ENCODE results near the gene ZYG11A. TPM values are rescaled to one million over a fixed set of nuclear protein-coding genes. Genes with fewer than 3 reads are reported as not detected.
"Not testable (repeated sequence)": the region's sequence is repeated elsewhere in the genome, so short reads cannot be mapped to it uniquely, and the experiment has no call there.

ZYG11A gene
- polyA plus RNA-seq, 2 of the 4 experiments (the other 2 are of a cell fraction) = 2.6 to 4.8 TPM

DNA sequence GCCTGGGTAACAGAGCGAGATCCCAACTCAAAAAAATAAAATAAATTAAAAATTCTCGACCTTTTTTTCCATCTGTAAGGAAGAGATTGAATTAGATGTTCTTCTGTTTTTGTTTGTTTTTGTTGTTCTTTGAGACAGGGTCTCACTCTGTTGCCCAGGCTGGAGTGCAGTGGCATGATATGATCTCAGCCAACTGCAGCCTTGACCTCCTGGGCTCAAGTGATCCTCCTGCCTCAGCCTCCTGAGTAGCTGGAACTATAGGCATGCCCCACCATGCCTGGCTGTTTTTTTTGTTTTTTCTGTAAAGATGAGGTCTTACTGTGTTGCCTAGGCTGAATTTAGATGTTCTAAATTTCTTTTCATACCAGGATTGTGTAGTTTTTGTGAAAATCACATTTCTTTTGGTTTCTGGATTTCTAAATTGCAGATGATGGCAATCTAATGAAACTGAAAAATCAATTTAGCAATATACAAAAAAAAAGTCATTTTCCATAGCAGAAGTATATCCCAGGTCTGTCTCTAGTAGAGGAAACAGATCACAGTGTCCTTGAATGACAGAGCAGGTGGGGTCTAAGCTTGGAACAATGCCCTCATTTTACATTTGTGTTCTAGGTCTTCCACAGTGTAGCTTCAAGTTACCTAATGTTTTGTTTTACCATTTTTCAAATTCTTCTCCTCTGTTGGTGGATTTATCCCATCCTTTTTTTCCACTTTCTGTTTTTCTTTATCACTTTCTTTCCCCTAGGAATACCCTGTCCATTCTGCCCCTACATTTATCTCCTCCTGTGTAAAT, 20.3 kb downstream of the ZYG11A start:
- ATAC-seq = no peak
- no peak overlapping the region for H3K27ac ChIP-seq
- ChIA-PET CTCF (interaction anchor here (0.6 kb wide), 1 partner anchor 1096 kb away, joined by 3 read pairs; no protein-coding TSS in a partner anchor), POLR2A (no interaction called here)
- no peak overlapping the region for H3K4me3 ChIP-seq
- no peak for TF ChIP-seq ESRRA (IDR thresholded peaks at IDR 0.05; ENCODE audit: borderline replicate concordance, low read length)
- no peak for TF ChIP-seq RNF2 (IDR thresholded peaks at IDR 0.05; ENCODE audit: borderline replicate concordance, low read depth)
- no peak for TF ChIP-seq CEBPB (IDR thresholded peaks at IDR 0.05)
- no peak for TF ChIP-seq NR3C1 (IDR thresholded peaks at IDR 0.05)
- no peak for TF ChIP-seq TFCP2L1 (CRISPR knock-in tag; IDR thresholded peaks at IDR 0.05)
- no peak for TF ChIP-seq HOXB5 (CRISPR knock-in tag; IDR thresholded peaks at IDR 0.05)
- TF ChIP-seq EHMT2 (IDR thresholded peaks at IDR 0.05; ENCODE audit: low read depth) = no peak
- no peak for TF ChIP-seq TP53 (CRISPR knock-in tag; IDR thresholded peaks at IDR 0.05)
- no peak for TF ChIP-seq NPAS2 (CRISPR knock-in tag; IDR thresholded peaks at IDR 0.05; ENCODE audit: borderline replicate concordance)
- TF ChIP-seq, protein P1, sequence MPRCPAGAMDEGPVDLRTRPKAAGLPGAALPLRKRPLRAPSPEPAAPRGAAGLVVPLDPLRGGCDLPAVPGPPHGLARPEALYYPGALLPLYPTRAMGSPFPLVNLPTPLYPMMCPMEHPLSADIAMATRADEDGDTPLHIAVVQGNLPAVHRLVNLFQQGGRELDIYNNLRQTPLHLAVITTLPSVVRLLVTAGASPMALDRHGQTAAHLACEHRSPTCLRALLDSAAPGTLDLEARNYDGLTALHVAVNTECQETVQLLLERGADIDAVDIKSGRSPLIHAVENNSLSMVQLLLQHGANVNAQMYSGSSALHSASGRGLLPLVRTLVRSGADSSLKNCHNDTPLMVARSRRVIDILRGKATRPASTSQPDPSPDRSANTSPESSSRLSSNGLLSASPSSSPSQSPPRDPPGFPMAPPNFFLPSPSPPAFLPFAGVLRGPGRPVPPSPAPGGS (IDR thresholded peaks at IDR 0.05) = no peak
- TF ChIP-seq ZNF302 (CRISPR knock-in tag; IDR thresholded peaks at IDR 0.05) = no peak
- 43% methylated on average over 2 of the region's 2 CpGs for WGBS (ENCODE audit: missing lambda C conversion rate)
- FAIRE-seq = no peak
- no peak for DNase-seq (ENCODE audit: low read depth in 1 of 2, low spot score in 1 of 2)
- H3K4me1 ChIP-seq = no peaks in the 10 kb centered on the region
- no peaks in the 10 kb centered on the region for H3K9me3 ChIP-seq
- H3K4me2 ChIP-seq = no peak overlapping the region

DNA sequence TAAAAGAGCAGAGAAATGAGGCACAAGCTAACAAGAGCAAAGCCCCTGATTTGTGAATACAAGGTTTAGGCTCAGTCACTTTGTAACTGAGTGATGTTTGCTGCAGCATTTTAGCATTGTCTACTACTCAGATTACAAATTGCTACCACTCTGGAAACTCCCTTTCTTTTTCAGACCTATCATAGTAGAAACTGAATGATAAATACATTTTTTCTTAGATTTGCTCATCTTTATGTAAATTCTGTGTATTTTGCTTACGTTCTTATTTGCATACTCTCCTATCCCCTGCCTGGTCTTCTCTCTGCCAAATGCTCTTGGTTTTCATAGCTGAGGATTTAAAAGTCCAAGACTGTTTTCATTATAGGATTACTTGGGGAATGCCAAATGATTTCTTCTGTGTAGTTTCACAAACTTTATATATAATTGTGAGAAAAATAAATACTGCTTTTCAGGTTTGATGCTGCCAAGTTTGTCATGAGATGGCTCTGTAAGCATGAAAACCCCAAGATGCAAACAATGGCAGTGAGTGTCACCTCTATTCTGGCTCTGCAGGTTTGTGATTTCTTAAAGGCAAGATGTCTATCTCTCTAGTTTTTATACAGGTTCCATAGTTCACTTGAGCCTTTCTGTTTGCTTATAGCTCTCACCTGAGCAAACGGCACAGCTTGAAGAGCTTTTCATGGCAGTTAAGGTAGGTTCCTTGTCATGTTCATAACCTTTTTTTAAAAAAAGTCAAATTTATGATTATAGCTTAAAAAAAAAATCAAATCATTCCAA, 24.7 kb downstream of the ZYG11A start:
- ATAC-seq (no peak), DNase-seq (ENCODE audit: low read depth in 1 of 2, low spot score in 1 of 2) (no peak), FAIRE-seq (no peak)
- H3K9me3 ChIP-seq = no peaks in the 10 kb centered on the region
- no peak overlapping the region for H3K27ac ChIP-seq
- WGBS (ENCODE audit: missing lambda C conversion rate) = 90% methylated on average over 2 of the region's 2 CpGs
- no peaks in the 10 kb centered on the region for H3K4me1 ChIP-seq
- no peak overlapping the region for H3K4me2 ChIP-seq
- CTCF ChIA-PET = interaction anchor here (1.5 kb wide), 1 partner anchor 24 kb away, joined by 3 read pairs; the partner anchor contains the start of gene ZYG11A
- H3K4me3 ChIP-seq = no peak overlapping the region
- TF ChIP-seq, protein P2, sequence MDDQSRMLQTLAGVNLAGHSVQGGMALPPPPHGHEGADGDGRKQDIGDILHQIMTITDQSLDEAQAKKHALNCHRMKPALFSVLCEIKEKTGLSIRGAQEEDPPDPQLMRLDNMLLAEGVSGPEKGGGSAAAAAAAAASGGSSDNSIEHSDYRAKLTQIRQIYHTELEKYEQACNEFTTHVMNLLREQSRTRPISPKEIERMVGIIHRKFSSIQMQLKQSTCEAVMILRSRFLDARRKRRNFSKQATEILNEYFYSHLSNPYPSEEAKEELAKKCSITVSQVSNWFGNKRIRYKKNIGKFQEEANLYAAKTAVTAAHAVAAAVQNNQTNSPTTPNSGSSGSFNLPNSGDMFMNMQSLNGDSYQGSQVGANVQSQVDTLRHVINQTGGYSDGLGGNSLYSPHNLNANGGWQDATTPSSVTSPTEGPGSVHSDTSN (IDR thresholded peaks at IDR 0.05) = no peak
- TF ChIP-seq MAFK (IDR thresholded peaks at IDR 0.05; ENCODE audit: partially characterized antibody) (no peak), FOXS1 (CRISPR knock-in tag; IDR thresholded peaks at IDR 0.05) (no peak), NR3C1 (IDR thresholded peaks at IDR 0.05) (no peak), HOXA7 (CRISPR knock-in tag; IDR thresholded peaks at IDR 0.05) (no peak), RNF2 (IDR thresholded peaks at IDR 0.05; ENCODE audit: borderline replicate concordance, low read depth) (no peak), NFE2L2 (conservative IDR thresholded peaks at IDR 0.05; ENCODE audit: low read length) (no peak), TP53 (CRISPR knock-in tag; IDR thresholded peaks at IDR 0.05) (no peak), ZSCAN20 (CRISPR knock-in tag; IDR thresholded peaks at IDR 0.05) (no peak), EP300 (IDR thresholded peaks at IDR 0.05) (no peak), RARB (CRISPR knock-in tag; IDR thresholded peaks at IDR 0.05) (no peak), HDAC2 (IDR thresholded peaks at IDR 0.05) (no peak), SREBF2 (IDR thresholded peaks at IDR 0.05) (no peak), CHD2 (IDR thresholded peaks at IDR 0.05; ENCODE audit: low read length, partially characterized antibody) (no peak), JUN (IDR thresholded peaks at IDR 0.05) (no peak), PHF8 (IDR thresholded peaks at IDR 0.05; ENCODE audit: borderline replicate concordance, low read depth) (no peak), JUNB (IDR thresholded peaks at IDR 0.05) (no peak), FOSL2 (IDR thresholded peaks at IDR 0.05) (no peak), FOSL2 (CRISPR knock-in tag; IDR thresholded peaks at IDR 0.05) (no peak)
- TF ChIP-seq, protein P3, sequence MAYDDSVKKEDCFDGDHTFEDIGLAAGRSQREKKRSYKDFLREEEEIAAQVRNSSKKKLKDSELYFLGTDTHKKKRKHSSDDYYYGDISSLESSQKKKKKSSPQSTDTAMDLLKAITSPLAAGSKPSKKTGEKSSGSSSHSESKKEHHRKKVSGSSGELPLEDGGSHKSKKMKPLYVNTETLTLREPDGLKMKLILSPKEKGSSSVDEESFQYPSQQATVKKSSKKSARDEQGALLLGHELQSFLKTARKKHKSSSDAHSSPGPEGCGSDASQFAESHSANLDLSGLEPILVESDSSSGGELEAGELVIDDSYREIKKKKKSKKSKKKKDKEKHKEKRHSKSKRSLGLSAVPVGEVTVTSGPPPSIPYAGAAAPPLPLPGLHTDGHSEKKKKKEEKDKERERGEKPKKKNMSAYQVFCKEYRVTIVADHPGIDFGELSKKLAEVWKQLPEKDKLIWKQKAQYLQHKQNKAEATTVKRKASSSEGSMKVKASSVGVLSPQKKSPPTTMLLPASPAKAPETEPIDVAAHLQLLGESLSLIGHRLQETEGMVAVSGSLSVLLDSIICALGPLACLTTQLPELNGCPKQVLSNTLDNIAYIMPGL (CRISPR knock-in tag; IDR thresholded peaks at IDR 0.05; ENCODE audit: borderline replicate concordance) = no peak
- TF ChIP-seq, protein P4, sequence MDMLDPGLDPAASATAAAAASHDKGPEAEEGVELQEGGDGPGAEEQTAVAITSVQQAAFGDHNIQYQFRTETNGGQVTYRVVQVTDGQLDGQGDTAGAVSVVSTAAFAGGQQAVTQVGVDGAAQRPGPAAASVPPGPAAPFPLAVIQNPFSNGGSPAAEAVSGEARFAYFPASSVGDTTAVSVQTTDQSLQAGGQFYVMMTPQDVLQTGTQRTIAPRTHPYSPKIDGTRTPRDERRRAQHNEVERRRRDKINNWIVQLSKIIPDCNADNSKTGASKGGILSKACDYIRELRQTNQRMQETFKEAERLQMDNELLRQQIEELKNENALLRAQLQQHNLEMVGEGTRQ (IDR thresholded peaks at IDR 0.05) = no peak
- POLR2A ChIA-PET = no interaction called here

DNA sequence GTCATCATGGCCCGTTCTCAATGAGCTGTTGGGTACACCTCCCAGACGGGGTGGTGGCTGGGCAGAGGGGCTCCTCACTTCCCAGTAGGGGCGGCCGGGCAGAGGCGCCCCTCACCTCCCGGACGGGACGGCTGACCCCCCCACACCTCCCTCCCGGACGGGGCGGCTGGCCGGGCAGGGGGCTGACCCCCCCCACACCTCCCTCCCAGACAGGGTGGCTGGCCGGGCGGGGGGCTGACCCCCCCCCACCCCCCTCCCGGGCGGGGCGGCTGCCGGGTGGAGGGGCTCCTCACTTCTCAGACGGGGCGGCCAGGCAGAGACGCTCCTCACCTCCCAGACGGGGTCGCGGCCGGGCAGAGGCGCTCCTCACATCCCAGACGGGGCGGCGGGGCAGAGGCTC, 27.2 kb downstream of the ZYG11A start:
- POLR2A ChIA-PET; ATAC-seq; H3K4me1 ChIP-seq; FAIRE-seq; DNase-seq (ENCODE audit: low read depth in 1 of 2, low spot score in 1 of 2); H3K4me3 ChIP-seq; H3K9me3 ChIP-seq; H3K4me2 ChIP-seq; CTCF ChIA-PET; H3K27ac ChIP-seq: not testable (repeated sequence)
- WGBS (ENCODE audit: missing lambda C conversion rate) = 78% methylated on average over 2 of the region's 29 CpGs

Measured in A549 (cell line).